Iris pigment epithelial cell (primary cell): ENCODE results near the gene AAMDC.
A peak's percentile ranks its signal among the peaks of the same experiment; 100 is the strongest.
"Not testable (repeated sequence)": the region's sequence is repeated elsewhere in the genome, so short reads cannot be mapped to it uniquely, and the experiment has no call there.

ENCODE experiments used
- DNase-seq: peaks from one replicate; pipeline ENCODE4 v3.0.0-alpha.2; 2011; ENCODE audit warnings: low read depth

Gene AAMDC

GRCh38 chr11:77886401-77886800, 65.5 kb downstream of the AAMDC start:
- no peak for DNase-seq

- DNase-seq, result not testable (repeated sequence)
Measured at GRCh38 chr11:77889045-77889444, 68.1 kb downstream of the AAMDC start.

- not testable (repeated sequence) for DNase-seq
Measured at GRCh38 chr11:77890100-77890614, 69.2 kb downstream of the AAMDC start.

DNA sequence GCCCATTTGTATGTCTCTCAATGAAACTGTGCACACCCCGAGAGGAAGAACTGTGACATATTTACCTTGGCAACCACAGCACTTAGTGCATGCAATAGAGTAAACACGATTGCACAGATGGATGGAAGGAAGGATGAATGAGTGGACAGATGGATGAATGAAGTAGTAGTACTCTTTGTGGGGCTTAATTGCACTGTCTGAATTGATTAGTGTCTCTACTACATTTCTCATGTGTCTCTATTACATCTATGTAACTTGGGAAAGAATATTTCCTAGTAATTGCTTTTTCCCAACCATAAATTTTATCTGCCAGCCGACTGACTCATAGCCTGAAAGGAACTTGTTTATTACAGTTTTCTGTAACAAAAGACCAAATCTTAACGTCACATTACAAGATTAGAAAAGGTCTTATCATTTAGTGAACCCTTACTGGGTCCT, 69.7 kb downstream of the AAMDC start:
- DNase-seq, result peak; percentile 31

DNA sequence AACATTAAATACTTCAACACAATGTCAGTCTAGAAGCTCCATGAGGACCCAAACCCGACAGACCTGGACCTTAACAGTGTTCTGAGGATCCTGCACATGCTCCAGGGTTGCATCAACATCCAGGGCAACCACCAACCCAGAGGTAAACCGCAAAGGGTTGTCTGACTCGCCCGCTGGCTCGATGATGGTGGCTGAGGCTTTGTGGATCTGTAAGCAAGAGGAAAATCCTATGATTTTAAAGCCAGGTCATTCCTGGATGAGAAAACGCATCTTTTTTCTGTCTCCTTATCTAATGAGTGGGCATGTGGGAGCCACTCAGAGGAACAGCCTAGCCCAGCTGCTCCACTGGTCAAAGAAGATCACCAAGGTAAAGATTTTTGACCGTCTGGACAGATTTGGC, 70.3 kb downstream of the AAMDC start:
- not testable (repeated sequence) for DNase-seq

DNA sequence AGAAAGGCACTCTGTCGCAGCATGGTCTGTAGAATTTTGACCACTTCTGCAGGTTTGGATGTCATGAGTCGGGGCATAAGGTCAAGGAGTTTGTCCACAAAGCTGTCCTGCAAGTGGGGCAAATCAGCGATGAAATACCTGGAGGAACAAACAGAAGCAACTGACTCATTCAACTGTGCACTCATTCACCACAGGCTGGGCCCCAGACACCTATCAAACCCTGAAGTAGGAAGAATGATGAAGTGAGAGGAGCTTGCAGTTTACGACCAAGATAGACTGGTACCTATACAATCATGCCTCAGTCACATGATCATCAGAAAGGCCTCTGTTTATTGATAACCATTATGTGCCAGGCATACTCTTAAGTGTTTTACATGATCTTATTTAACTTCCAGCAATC, 70.8 kb downstream of the AAMDC start:
- not testable (repeated sequence) for DNase-seq

DNA sequence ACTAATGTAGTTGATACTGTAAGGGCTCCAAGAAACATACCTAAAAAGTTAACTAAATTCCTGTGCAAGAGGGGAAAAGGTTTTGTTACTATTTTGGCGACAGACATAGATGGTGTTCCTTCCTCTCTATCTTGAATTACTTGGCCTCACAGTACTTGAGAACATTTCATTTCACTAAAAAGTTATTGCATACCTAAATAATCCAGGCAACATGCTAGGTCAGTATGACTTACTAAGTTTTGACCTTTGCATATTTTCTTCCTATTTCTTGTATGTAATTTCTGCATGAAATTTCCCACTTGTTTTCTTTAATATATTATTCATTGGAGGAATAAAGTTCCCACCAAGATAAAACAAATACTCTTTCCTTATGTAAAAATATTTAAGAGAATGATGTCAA, 74.0 kb downstream of the AAMDC start:
- DNase-seq, result peak; percentile 57

DNA sequence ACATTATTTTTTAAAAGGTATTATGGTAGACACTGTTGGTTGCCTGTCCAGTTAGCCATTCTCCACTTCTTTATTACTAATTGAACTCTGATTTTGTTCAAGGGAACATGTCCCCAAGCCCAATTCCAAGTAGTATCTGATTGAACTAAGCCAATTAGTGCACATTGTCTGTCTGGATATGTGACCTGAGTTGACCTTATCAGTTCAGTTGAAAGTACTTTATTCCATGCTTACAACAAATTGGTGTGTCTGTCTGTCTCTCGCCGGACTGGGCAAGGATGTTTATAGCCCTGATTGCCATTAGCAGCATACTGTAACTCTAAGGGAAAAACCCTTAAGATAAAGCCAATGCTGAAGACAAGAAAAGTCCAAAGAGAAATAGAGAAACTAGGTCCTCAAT, 87.9 kb downstream of the AAMDC start:
- DNase-seq, result no peak

DNA sequence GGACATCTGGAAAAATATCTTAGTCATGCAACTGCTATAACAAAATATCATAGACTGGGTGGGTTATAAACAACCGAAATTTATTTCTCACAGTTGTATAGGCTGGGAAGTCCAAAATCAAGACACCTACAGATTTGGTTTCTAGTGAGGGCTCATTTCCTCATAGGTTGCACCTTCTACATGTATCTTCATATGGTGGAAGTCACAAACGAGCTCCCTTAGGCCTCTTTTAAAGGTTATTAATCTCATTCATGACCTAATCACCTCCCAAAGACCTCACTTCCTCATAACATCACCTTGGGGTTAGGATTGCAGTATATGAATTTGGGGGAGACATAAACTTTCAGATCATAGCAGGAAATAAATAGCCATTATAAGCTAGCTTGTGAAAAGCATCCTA, 88.3 kb downstream of the AAMDC start:
- no peak for DNase-seq

DNA sequence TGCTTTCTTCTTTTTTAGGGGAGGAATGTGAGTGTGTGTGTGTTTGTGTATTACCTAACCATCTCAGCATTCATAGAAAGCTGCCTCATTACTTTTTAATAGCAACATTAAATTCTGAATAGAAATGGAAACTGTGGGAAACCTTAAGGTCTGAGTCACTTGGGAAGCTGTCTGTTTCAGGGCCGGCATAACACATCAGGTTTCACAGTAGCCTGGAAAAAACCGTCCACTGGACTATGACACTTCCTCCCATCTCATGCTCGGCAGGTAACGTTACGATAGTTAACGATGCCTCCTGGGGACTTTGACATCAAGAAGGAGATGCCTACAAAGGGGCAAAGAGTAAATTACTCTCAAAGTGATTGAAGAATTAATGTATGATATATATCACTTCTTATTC, 89.9 kb downstream of the AAMDC start:
- peak; percentile 80 for DNase-seq

DNA sequence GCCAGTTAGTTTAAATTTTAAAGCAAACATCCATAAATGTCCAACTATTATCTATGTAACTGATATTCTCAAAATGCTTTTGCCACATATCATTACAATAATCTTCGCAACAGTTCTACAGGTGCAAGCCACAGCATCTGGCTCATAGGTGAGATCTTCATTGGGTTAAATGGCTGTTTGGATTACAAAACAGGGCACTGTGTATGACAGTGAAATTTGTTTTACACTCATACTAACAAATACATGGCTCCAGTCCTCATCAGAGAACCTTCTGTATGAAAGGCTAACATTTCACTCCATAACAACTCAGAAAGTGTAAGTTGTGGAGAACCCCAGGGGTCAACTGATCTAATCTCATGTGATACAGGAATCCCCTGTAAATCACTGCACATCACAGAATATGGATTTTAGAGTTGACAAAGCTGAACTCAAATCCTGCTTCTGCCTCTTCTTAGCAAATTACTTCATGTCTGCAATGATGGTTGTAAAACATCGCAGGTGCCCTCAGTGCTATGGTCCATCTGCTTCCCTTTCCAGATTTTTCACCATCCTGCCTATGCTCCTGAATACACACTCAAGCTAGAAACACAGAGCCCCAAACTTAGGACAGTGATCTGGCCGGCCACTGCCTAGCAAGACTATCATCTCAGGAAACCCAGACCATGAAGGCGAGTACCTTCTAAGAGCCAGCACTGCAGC, 92.8 kb downstream of the AAMDC start:
- DNase-seq, result not testable (repeated sequence)

- peak; percentile 91 for DNase-seq
Measured at GRCh38 chr11:77914307-77914791, 93.4 kb downstream of the AAMDC start.

DNA sequence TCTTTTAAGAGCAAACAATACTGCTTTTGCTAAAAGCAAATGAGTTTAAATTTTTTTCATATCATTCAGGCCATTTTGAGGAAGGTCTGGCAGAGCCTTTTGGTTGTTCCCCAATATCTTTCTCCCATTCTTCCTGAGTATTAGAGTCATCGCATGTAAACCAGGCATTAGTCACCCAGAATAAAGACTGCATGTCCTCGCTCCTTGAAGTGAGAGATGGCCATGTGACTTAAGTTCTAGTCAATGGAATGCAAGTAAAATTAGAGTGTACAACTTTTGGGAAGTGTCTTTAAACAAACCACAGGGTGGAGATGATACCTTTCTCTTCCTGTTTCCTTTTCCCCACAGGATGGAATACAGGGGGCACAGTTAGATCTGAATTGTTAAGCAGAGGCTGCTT, 96.8 kb downstream of the AAMDC start:
- DNase-seq, result not testable (repeated sequence)
